ENCODE measurements around the gene TNFRSF19. TPM values are rescaled to one million over a fixed set of nuclear protein-coding genes. Genes with fewer than 3 reads are reported as not detected.
"Not testable (repeated sequence)": the region's sequence is repeated elsewhere in the genome, so short reads cannot be mapped to it uniquely, and the experiment has no call there.

TNFRSF19 gene
- total RNA-seq, 1 experiment from 2014 or later = not detected

DNA sequence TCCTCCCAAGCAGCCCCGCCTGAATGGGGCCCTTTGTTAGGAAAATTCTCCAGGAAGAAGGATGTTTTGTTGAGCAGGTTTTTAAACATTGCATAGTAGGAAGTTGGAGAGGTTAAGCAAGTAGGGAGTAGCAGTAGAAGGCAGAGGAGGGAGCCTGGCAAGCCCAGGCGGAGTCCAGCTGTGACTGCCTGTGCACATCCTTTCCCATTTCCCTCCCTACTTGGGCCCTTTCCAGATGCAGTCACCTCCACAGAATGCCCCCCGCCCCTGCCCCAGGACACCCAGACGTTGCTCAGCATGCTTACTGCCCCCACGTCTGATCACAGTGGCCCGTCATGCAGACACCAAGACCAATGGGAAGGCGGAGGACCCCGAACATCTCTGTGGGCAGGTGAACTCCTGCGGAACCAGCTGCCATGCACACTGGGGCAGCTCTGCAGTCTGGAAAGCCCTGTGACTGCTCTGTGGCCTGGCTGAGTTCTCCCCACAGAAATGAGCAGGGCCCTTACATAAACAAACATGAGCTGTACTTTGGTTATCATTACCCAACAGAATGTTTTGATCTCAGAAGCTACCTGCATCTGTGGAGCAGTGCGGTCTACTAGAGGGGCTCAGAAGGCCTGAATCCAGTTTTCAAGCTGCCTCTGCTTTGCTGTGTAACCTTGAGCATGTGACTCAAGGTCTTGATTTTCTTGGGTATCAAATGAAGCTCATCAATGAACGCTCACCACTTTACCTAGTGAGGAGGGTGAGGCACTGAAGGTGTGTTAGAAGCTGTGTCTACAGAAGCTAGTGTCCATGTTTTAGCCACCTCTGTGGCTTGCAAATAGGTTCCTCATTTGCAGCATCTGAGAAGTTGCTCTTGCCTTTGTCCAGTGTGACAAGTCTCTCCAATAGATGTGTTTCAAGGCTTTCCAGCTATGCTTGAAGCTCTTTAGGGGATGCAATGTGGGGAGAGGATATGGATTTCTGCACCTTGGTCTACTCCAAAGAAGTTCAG lies 84.2 kb downstream of the TNFRSF19 start:
- DNase-seq (ENCODE audit: low spot score) = no peak

DNA sequence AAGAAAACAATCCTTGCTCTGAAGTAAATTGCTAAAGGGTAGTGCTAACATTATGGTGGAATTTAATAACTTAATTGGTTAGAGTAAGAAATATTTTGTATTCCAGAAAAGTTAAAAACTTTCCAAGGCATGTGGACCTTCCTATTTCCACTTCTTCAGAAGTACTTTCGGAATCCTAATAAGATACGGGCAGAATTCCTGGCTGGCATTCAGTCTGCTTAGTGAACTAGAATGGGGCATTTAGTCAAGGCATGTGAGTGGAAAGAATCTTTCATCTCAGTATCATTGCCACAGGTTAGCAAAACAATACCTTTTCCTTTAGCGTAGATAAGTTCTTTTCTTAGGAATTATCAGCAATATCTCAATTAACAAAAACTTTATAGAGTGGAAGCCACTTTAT lies 85.1 kb downstream of the TNFRSF19 start:
- no peak for DNase-seq (ENCODE audit: low spot score)

DNA sequence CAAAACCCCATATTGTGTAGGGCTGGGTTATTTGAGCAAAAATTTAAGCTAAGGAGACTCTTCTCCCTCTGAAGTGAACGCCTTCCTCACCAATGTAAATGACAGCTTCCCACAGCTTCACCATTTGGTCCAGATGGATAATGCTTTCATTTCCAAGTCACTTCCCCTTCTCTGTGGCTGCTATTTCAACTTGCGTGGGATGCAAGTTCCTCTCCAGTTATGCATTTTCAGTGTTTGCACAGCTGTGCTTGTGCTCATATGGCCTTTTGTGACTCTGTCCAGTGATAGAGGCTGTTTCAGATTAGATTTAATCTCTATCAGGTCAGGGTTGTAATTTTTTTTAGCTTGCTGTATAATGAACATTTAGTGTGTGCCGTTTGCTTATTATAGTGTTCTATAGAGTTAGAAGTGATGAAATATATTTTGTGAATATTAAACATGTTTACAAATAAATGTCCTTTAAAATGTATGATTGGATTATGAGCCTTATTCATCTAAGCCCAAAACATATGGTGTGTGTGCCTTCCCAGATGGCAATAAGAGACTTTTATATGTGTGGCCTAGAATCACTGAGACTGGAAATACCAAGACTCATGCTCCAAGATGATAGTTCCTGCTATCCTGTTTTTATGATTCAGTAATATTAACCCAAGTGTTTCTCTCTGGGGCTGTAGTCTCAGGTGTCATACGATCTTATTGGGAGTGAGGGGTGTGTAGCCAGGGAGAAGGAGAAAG lies 86.6 kb downstream of the TNFRSF19 start:
- DNase-seq (ENCODE audit: low spot score) = no peak

DNA sequence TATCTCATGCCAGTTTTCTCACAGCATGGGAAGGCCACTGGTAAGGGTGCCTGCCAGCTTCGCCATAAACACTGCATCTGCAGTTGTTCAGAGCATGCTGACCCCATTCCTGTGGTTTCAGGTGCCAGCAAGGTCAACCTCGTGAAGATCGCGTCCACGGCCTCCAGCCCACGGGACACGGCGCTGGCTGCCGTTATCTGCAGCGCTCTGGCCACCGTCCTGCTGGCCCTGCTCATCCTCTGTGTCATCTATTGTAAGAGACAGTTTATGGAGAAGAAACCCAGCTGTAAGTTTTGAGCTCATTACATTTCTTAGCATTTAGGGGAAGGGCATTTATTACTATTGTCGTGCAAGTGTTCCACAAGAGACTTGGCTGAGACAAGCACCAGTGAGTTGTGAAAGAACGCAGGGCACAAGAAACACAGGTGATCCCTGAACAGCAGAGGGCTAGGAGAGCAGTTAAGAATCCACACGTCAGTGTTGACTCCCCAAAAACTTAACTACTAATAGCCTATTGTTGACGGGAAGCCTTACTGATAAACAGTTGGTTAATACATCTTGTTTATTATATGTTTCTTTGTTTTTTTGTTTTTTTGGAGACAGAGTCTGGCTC lies 88.8 kb downstream of the TNFRSF19 start:
- no peak for DNase-seq (ENCODE audit: low spot score)

DNA sequence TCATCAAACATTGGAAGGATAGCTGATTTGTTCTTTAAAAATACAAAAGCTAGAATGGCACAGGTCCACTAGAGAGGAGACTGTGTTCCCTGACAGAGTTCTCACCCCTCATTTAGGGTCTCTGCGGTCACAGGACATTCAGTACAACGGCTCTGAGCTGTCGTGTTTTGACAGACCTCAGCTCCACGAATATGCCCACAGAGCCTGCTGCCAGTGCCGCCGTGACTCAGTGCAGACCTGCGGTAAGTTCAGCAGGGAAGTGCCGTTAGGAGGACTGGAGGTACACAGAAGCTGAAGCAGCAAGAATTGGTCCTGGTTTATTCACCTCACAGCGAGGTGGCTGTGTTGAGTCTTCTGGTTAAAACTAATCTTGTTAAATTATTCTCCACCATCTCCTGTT lies 90.0 kb downstream of the TNFRSF19 start:
- no peak for DNase-seq (ENCODE audit: low spot score)

DNA sequence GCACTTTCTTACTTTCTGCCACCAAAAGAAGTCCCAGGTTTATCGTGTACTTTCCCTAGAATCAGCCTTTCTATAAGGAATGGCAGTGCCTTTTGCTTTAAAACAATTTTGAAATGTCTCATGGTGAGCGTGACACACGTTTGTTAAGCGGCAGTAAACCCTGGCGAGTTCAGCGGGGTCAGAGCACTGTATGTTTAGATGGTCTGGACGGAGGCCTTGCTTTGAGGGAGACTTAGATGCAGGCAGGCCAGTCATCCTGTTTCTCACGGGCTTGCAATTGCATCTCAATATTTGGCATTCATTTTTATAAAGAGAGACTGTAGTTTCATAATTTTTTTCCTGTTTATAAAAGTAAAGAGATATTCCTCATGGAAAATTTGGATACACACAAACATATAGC lies 96.4 kb downstream of the TNFRSF19 start:
- no peak for DNase-seq (ENCODE audit: low spot score)

DNA sequence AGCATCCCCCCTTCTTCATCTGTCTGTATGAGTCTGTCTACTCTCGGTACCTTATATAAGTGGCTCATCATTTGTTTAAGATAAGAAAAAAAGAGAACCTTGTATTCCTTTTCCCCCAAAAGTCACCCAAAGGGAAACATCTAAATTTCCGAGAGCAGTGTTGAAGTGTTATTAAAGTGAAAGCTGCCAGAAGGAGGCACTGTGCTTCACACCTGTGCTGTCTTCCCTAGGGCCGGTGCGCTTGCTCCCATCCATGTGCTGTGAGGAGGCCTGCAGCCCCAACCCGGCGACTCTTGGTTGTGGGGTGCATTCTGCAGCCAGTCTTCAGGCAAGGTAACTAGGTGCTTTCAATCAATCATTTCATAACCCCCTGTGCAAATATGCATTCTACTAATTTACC lies 97.5 kb downstream of the TNFRSF19 start:
- peak; percentile 33 for DNase-seq (ENCODE audit: low spot score)

DNA sequence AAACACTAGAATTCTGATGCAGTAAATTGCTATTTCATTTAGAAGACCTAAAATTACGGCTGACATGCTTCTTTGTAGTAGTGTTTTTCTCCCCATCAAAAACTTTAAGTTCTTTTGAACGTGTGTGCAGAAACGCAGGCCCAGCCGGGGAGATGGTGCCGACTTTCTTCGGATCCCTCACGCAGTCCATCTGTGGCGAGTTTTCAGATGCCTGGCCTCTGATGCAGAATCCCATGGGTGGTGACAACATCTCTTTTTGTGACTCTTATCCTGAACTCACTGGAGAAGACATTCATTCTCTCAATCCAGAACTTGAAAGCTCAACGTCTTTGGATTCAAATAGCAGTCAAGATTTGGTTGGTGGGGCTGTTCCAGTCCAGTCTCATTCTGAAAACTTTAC lies 98.3 kb downstream of the TNFRSF19 start:
- DNase-seq (ENCODE audit: low spot score) = no peak

DNA sequence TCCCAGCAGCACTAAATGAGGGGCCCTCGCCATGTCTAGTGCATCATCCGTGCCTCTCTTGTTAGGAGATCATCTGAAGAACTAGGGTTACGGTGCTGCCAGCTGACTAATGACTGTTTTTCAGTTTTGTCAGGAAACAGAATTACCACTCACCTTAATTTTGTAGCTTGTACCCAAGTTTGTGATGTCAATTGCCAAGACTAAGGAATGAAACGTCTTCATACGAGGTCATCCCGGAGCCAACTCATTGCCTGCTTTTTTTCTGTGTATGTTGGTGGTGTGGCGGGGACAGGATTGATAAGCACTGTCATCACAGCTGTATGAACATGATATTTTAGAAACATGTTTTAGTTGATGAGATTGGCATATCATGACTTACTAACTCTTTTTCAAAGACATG lies 100.6 kb downstream of the TNFRSF19 start:
- no peak for DNase-seq (ENCODE audit: low spot score)

DNA sequence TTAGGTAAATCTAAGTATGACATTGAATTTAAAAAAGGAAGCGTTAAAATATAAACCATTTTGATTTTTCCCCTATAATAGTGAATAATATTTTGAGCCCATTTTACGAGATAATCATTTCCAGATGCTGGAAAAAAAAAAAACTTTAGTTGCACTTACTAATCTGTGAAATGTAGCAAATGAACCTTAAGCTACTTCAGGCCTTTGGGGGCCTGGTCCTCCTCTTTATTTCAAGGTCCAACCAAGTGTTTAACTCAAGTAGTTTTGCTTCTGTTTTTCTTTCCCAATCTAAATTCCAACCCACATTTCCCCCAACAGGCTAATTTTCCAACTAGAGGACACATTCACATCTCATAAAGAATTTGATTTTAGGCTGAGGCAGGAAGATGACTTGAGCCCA lies 101.2 kb downstream of the TNFRSF19 start:
- no peak for DNase-seq (ENCODE audit: low spot score)

DNA sequence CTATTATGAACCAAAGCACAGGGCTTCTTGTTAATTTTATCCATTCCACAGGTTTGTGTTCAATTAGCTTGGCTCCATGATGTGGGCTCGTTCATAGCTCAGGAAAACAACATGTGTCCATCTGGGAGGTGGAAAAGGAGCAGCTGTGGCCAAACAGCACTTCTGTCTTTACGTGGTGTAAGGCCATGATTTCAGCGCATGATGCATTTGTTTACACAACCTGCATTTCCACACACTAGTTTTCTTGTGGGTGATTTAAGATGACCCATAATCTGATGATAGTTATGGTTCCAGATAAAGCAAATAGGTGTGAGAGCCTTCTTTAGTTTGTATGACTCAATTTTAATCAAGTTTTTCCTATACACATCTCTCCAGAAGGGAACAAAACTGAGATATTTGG lies 101.7 kb downstream of the TNFRSF19 start:
- no peak for DNase-seq (ENCODE audit: low spot score)

DNA sequence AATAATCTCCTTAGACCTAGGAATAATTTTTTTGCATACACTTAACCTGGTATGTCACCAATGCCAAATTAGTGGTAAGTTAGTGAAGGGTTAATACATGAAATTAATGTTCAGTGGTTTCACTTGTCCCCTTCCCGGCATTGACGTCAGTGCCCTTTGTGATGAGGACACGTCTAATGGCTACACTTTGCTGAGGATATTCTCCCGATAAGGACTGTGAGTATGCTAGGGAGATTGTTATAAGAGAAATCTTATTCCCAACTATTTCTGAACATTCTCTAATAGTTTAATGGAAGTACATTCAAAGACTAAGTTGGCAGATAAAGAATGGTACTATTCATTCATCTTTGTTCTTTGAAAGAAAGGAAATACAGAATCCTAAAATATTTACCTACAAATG lies 102.4 kb downstream of the TNFRSF19 start:
- DNase-seq (ENCODE audit: low spot score) = no peak

DNA sequence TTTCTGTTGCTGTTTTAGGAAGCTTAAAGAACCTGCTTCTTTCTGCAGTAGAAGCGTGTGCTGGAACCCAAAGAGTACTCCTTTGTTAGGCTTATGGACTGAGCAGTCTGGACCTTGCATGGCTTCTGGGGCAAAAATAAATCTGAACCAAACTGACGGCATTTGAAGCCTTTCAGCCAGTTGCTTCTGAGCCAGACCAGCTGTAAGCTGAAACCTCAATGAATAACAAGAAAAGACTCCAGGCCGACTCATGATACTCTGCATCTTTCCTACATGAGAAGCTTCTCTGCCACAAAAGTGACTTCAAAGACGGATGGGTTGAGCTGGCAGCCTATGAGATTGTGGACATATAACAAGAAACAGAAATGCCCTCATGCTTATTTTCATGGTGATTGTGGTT lies 103.1 kb downstream of the TNFRSF19 start:
- no peak for DNase-seq (ENCODE audit: low spot score)

DNA sequence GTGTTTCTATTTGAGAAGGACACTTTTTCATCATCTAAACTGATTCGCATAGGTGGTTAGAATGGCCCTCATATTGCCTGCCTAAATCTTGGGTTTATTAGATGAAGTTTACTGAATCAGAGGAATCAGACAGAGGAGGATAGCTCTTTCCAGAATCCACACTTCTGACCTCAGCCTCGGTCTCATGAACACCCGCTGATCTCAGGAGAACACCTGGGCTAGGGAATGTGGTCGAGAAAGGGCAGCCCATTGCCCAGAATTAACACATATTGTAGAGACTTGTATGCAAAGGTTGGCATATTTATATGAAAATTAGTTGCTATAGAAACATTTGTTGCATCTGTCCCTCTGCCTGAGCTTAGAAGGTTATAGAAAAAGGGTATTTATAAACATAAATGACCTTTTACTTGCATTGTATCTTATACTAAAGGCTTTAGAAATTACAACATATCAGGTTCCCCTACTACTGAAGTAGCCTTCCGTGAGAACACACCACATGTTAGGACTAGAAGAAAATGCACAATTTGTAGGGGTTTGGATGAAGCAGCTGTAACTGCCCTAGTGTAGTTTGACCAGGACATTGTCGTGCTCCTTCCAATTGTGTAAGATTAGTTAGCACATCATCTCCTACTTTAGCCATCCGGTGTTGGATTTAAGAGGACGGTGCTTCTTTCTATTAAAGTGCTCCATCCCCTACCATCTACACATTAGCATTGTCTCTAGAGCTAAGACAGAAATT lies 103.8 kb downstream of the TNFRSF19 start:
- DNase-seq (ENCODE audit: low spot score) = no peak

DNA sequence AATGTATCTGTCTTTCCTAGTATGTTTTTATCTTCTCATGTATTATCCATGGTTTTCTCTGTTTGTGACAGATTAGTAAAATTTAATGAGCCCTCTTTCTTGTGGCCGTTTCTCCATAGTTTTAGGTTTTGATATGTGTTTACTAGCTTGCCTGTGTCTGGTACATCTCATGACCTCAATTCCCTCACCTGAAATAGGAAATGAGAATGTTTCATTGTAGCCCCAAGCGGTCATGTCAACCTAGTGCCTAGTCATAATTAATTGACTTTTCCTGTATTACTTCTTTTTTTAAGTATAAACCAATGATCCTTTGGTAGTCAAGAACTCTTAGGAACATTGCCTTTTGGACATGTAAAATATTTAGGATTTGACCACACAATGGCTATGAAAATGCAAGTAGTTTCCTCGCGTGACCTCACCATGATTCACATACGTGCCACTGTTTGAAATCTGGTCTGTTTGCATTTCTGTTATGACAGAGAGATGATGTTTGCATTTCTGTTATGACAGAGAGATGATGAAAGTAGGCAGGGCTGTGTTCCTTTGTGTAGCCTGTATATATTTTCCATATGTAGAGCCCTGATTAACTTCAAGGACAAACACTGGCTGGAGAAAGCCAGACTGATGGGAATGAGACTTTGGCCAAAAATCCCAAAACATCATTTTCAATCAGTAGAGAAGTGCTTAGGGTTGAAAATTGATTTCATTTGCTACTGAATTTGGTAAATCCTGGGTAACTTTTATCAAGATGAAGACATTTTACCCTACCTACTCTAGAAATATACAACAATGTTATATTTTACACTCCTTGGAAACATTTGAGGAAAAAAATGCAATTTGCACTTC lies 104.8 kb downstream of the TNFRSF19 start:
- DNase-seq (ENCODE audit: low spot score) = no peak

DNA sequence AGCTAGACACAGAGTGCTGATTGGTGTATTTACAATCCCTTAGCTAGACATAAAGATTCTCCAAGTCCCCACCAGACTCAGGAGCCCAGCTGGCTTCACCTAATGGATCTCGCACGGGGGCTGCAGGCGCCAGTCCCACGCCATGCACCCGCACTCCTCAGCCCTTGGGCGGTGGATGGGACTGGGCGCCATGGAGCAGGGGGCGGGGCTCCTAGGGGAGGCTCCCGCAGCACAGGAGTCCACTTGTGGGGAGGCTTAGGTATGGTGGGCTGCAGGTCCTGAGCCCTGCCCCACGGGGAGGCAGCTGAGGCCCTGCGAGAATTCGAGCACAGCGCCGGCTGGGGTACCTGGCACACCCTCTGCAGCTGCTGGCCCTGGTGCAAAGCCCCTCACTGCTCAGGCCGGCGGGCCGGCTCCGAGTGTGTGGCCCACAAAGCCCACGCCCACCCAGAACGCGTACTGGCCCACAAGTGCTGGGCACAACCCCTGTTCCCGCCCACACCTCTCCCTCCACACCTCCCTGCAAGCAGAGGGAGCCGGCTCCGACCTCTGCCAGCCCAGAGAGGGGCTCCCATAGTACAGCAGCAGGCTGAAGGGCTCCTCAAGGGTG lies 107.6 kb downstream of the TNFRSF19 start:
- DNase-seq (ENCODE audit: low spot score) = not testable (repeated sequence)

DNA sequence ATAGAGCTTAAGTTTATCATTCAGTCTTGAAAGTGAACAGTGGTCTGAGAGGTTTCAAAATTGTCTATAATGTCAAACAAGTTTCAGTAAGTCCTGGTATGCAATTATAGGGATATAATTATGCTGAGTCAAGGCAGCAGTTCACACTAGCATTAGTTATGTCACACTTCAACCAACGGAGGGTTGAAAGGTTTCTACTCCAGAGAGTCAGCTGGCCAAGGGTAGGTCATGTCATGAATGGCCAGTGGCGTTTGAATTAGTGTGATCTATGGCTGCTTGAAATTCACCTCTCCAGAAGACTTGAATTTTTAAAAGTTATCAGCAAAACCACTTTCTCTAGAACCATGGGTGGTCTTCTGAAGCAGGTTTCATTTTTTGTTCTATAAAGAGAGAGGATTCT lies 108.6 kb downstream of the TNFRSF19 start:
- DNase-seq (ENCODE audit: low spot score) = no peak

DNA sequence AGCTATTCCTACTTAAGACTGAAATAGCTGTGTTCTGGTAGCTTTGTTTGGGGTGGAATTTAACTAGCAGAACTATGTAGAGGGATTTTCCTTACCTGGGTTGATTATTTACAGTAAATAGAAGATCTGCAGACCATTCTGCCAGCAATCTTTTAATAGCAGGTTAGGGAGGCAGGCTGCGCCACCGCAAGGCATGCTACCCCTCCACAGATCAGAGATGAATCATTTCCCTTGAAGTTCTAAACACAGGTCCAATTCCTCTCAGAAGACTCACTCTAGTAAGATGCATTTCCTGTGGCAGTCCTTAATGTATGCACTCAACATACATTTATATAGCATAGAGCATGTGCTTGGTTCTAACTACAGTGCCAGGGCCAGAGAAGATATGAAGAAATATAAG lies 109.0 kb downstream of the TNFRSF19 start:
- DNase-seq (ENCODE audit: low spot score) = no peak

DNA sequence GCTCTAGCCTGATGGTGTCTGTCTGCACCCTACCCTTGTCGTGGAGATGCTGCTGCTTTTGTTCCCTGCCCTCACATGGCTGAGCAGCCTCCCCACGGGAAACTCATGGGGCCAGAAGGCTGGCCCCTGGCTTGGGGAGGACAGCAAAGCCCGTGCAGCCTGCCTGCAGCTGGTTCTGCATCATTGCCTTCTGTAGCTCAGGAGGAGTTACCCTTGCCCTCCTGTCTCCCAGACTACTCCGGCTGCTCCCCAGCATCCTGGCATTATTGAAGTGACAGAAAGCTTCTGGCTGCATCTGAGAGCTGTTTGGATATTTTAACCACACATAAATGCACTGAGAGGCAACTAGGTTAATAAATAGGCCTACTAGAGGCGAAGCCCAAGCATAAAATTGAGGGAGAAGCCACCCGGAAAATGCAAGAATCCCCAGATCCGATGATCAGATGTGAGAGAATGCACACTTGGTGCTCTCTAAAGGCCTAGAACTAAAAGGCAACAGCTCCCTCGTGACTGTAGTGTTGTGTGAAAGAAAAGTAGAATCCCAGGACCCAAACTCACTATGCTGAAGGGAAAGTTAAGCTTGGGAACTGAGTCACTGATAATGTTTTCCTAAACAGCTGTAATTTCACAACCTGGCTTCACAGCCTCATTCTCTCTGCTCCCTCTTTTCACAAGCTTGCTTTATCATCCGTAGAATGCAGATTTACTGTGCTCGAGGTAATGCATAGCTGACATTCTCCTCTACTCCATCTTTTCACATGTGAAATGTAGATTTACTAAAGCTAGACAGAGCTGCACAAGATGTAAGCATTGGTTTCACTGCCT lies 110.8 kb downstream of the TNFRSF19 start:
- no peak for DNase-seq (ENCODE audit: low spot score)

Data from HT-29 (cell line).